Embryonic facial prominence (tissue), 1 donor: ENCODE results near the gene C18orf32.
A peak's percentile ranks its signal among the peaks of the same experiment; 100 is the strongest.
"Not testable (repeated sequence)": the region's sequence is repeated elsewhere in the genome, so short reads cannot be mapped to it uniquely, and the experiment has no call there.

Source experiments
- DNase-seq: peaks from one replicate; pipeline ENCODE4 v3.0.0-alpha.2; 2016; ENCODE audit errors: extremely low spot score

C18orf32 gene

DNA sequence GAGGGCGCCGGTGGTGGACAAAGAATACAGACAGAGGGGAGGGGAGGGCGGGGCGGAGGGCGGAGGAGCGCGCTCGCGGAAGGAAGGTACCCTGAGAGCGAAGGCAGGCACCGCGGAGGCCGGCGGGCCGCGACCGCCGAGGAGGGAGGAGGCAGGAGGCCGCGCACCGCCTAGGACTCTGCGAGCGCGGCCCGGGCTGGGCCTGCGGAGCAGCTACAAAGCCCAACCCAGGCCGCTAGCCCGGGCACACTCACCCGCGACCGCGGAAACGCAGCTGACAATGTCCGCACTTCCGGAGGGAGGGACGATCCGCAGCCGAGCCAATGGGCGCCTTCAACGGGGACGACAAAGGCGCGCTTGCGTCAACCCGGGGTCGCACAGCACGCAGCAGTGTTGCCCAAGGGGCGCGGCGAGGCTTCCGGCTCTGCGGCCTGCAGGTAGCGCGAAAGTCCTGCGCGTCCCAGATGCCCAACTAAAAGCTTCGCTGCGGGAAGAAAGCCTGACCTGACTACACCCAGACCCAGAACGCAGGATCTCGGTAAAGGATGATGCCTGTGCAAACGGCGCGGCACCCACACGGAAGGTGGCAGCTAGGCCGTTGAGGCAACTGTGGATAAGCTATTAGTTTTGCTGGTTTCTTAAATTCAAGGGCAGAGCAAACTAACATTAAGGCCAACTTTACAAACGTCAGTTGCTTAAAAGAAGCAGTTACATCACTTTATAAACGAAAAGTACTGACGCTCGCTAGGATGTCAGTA, at the start of gene C18orf32:
TSS of gene C18orf32 (minus strand) at position 282 of the 758 bp plus-strand sequence. CDS start 3,486 bp downstream, outside the sequence.
- peak; percentile 75 for DNase-seq

DNA sequence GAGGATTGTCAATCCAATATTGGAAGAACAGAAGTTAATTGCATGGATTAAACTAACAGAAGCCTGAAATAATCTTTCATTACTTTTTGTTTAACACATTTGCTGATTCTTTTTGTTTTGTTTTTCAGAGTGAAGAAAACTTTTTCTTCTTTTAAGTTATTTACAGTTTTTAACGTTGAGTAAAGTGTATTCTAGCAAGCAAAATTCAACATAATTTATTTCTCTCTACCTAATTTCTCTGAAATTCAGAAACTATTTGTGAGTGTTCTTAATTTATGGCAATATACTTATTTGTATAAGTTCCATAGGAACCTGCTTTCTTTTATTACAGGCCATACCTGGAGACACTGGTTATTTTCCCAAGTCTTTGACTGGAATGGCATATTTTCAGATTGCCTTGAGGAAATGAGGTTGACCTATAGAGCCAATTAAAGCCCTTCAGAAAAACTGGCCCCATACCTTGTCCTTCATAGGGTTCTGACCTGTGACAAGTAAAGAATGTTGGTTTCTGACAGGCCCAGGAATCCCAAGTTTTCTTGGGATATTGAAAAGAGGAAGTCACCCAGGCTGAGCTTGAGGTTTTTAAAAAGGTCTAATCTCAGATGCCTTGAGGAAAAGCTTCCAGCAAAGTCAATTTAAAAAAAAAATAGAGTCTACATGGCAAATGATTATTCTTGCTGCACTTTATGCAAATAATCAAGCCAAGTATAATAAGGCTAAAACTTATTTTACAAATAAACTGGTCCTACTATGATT, 48.0 kb upstream of the C18orf32 start:
- no peak for DNase-seq

- DNase-seq, result no peak
These were observed 44.7 kb upstream of the C18orf32 start for GRCh38 chr18:49531678-49532153.

- no peak for DNase-seq
These were observed 42.6 kb upstream of the C18orf32 start for GRCh38 chr18:49529596-49529995.

DNA sequence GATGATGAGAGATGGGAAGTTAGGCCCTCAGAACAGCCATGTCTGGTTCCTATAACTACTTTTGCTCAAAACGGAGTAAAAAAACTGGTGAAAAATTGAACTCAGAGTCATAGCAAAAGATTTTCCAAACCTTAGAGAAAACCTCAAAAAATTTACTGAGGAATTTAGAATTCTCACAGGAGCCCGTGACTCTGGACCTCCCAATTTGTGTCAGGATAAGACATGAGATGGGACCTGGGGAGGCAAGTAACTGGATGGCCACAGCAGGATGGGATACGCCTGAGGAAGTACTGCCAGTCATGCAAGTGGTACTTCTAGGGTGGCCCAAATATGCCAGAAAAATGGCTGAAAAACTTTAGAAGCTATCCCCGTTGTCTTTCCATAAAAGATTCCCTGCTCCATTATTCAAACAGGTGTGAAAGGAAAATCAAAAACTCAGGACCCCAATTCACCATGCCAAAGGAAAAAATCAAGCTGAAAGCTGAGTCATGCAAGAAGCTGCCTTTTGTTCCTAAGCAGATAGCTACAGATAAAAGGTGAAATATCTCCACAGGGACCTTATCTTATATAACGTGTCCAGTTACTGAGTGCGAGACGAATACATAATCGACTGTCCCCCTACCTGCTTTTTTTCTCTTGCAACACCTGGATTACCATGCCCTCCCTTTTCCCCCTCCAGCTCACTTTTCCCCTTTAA, 40.7 kb upstream of the C18orf32 start:
- DNase-seq, result no peak

DNA sequence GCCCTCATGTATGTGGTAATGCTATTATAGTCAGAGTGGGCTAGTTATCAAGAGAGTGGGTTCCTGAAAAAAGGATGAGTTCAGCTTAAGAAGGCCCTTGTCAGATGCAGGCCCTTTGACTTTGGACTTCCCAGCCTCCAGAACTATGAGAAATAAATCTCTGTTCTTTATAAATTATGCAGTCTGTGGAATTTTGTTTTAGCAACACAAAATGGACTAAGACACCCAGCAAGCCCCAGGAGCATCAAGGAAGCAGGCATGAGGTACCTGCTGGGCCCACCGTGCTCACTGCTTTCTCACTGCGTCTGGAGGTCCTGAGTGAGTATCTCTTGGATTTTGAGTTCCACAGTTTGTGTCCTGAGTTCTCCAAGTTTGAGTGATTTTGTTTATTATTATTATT, 38.9 kb upstream of the C18orf32 start:
- no peak for DNase-seq

DNA sequence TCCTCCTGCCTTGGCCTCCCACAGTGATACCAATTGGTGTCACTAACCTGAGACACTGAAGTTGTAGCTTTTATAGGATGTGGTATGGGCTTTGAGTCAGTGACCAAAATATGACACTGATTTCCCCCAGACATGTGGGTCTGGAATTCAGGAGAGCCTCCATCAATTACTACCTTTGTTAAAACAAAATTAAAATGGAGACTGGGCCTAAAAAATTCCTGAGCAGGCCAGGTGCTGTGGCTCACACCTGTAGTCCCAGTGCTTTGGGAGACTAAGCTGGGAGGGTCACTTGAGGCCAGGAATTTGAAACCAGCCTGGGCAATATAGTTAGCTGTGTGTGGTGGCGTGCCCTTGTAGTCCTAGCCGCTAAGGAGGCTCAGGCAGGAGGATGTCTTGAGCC, 37.9 kb upstream of the C18orf32 start:
- DNase-seq, result no peak

- DNase-seq, result no peak
These were observed 37.3 kb upstream of the C18orf32 start for GRCh38 chr18:49524349-49524748.

DNA sequence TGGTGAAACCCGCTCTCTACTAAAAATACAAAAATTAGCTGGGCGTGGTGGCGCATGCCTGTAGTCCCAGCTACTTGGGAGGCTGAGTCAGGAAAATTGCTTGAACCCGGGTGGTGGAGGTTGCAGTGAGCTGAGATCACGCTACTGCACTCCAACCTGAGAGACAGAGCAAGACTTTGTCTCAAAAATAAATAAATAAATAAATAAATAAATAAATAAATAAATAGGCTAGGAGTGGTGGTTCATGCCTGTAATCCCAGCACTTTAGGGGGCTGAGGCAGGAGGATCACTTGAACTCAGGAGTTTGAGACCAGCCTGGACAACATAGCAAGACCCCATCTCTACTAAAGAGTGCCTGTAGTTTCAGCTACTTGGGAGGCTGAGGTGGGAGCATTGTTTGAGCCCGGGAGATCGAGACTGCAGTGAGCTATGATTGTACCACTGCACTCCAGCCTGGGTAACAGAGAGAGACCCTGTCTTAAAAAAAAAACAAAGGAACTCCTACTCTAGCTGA, 36.6 kb upstream of the C18orf32 start:
- DNase-seq, result not testable (repeated sequence)

- DNase-seq, result no peak
These were observed 34.3 kb upstream of the C18orf32 start for GRCh38 chr18:49521216-49521835.

DNA sequence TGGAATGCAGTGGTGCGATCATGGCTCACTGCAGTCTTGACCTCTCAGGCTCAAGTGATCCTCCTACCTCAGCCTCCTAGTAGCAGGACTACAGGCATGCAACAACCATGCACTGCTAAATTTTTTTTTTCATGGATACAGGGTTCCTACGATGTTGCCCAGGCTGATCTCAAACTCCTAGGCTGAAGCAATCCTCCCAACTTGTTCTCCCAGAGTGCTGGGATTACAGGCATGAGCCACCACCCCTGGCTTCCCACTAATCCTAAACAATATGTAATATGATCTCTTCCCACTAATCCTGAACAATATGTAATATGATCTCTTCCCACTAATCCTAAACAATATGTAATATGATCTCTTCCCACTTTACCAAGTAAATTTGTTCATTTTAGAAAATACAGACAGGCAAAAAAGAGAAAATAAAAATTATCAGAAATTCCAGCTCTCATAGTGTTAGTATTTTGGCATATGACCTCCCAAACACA, 33.7 kb upstream of the C18orf32 start:
- DNase-seq, result no peak

DNA sequence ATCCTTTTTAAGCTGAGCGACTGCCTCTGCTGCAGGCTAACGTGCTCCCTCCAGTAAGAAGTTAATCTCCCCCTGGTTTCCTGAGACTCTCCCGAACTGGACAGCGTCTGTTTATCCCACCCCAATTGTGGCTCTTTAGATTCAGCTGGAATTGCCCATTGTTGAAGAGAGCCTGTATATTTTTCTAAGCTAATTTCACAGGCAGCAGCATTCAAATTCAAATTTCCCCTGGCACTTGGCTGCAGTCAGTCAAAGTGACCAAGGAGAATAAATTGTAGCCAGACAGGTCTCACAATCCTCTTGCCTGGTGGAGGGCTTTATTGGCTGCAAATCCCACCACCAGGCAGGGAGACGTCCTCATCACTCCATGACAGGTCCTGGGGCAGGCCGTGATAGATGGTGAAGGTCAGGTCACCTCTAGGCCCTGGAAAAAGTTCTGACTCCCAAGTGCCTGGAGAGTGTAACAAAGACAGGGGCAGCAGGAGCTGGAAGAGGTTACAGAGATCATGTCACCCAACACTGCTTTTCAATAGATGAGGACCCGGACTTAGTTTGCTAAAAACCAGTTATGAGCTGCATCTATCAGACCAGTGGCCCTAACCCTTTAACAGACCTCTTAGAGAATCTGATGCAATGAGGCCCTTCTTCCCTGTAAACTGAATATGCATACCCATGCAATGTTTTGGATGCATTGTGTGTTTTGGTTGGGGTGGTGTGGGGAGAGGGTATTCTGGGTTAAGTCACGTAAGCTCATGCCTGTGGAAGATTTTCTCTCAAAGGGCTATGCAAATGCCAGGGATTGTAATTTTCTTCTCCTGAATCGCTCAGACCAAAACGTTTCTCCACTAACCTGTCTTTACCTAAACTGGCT, 32.3 kb upstream of the C18orf32 start:
- DNase-seq, result no peak

DNA sequence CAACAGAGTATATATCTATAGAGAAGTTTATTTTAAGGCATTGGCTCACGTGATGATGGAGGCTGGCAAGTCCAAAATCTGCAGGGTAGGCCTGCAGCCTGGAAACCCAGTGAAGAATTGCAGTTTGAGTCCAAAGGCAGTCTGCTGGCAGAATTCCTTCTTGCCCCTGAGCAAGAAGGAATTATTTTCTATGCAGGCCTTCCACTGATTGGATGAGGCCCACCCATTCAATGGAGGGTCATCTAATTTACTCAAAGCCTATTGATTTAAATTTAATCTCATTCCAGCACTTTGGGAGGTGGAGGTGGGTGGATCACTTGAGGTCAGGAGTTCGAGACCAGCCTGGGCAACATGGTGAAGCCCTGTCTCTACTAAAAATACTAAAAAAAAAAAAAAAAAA, 30.4 kb upstream of the C18orf32 start:
- DNase-seq, result no peak

- no peak for DNase-seq
These were observed 28.5 kb upstream of the C18orf32 start for GRCh38 chr18:49515516-49515915.

DNA sequence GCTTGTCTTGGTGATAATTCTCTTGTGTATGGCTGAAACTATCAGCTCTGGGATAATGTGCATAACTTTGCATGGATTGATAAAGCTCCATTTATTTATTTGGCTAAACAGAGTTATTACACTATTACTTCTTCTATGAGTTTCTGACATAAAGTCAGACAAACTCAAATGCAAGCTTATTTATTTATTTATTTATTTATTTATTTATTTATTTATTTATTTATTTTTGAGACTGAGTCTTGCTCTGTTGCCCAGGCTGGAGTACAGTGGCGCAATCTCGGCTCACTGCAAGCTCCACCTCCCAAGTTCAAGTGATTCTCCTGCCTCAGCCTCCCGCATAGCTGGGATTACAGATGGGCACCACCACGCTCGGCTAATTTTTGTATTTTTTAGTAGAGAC, 28.0 kb upstream of the C18orf32 start:
- not testable (repeated sequence) for DNase-seq

DNA sequence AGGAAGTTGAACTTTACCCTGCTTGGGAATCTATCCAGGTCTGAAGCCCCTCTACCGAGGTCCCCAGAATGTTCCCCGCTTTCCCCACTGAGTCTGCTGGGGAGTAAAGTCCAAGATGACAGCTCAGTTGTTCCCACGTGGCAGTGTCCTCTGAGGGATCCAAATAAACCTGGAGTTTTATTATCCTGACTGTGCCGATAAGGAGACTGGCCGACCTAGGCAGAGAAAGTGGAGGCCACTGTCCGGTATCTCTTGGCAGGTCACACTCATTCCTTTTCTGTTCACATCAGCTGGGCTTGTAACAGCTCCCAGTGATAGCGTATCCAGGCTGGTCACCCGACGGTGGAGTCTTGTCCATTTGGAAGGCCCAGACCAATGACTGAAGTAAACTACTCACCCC, 27.5 kb upstream of the C18orf32 start:
- DNase-seq, result no peak

GRCh38 chr18:49512876-49513275, 25.8 kb upstream of the C18orf32 start:
- not testable (repeated sequence) for DNase-seq

DNA sequence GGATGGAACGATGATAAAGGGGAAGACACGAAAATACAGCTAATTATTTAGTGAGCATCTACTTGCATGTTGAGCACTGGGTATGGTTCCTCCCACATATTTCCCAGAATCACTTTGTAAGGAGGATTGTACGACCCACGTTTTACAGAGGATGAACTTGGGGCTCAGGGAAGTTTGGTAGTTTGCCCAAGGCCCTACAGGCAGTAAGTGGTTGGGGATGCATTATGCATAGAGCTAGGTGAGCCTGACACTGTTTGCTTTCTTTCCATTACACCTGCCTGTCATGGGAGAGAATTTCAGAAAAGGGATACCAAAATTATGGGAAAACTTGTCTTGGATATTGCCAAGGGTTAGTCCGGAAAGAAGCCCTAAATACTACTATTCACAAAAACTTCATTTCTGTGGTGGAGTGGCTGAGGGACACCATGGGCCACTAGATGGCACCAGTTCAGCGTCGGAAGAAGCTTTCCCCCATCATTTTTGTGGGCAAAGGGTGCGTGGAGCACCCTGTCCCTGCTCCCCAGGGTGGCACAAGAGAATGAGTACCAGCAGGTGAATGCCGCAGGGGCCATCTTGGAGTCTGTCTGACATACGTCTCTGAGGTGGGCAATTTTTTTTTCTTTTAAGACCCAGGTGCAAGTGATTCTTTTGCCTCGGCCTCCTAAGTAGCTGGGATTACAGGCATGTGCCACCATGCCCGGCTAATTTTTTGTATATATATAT, 23.5 kb upstream of the C18orf32 start:
- DNase-seq, result no peak

DNA sequence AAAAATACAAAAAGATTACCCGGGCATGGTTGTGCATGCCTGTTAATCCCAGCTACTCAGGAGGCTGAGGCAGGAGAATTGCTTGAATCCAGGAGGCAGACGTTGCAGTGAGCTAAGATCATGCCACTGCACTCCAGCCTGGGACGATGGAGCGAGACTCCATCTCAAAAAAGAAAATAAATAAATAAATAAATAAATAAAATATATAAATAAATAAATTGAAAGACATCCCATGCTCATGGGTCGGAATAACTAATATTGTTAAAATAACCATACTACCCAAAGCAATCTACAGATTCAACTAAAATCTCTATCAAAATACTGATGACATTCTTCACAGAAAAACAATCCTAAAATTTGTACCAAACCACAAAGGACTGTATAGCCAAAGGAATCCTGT, 19.4 kb upstream of the C18orf32 start:
- not testable (repeated sequence) for DNase-seq

DNA sequence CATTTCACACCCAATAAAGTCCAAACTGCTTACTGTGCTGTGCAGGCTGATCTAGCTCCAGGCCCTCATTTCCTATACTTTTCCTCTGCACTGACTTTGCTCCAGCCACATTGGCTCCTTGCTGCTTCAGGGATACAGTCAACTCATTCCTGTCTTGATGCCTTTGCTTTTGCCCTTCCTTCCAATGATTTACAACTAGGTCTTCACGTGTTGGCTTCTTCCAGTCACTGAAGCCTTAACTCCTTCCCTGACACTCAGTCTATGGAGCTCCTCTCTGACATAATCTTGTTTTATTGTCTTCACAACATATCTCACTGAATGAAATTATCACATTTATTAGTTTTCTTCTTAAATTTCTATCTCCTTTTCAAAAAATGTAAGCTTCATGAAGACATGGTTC, 16.9 kb upstream of the C18orf32 start:
- DNase-seq, result no peak
